K562 (cell line): Measurements from ENCODE around the gene RERE. TPM values are rescaled to one million over a fixed set of nuclear protein-coding genes. Genes with fewer than 3 reads are reported as not detected.

Source experiments
- CBFA2T2 ChIP-seq: fragments of 450-650 bp; conservative IDR thresholded peaks from 2 replicates; pipeline ENCODE4 v1.6.1; 2017; ENCODE audit warnings: mild to moderate bottlenecking
- CXXC5 ChIP-seq: fragments of 250-450 bp; sonication (Bioruptor Pico); IDR thresholded peaks from 2 replicates; pipeline ENCODE4 v1.8.0; 2022; ENCODE audit warnings: inconsistent platforms, mild to moderate bottlenecking, moderate library complexity
- DMBX1 ChIP-seq: fragments of 250-450 bp; sonication (Bioruptor Pico); IDR thresholded peaks from 2 replicates; pipeline ENCODE4 v1.8.0; 2022; ENCODE audit warnings: inconsistent platforms, mild to moderate bottlenecking, moderate library complexity, borderline replicate concordance
- GATA2 ChIP-seq: sonication (generic); formaldehyde crosslinking; IDR thresholded peaks from 2 replicates; pipeline ENCODE4 v1.4.0; 2020; ENCODE audit warnings: mild to moderate bottlenecking, missing genetic modification reagents
- HDAC3 ChIP-seq: fragments of 450-650 bp; IDR thresholded peaks from 2 replicates; pipeline ENCODE4 v1.6.1; 2018; ENCODE audit warnings: borderline replicate concordance, mild to moderate bottlenecking, moderate library complexity; ENCODE audit not compliant: partially characterized antibody
- KLF6 ChIP-seq: fragments of 250-450 bp; sonication (Bioruptor Pico); IDR thresholded peaks from 2 replicates; pipeline ENCODE4 v1.4.0; 2020; ENCODE audit warnings: mild to moderate bottlenecking, moderate library complexity, borderline replicate concordance
- LCOR ChIP-seq: sonication (generic); formaldehyde crosslinking; IDR thresholded peaks from 2 replicates; pipeline ENCODE4 v1.8.0; 2022; ENCODE audit warnings: mild to moderate bottlenecking, missing genetic modification reagents
- MECOM ChIP-seq: fragments of 250-450 bp; sonication (Bioruptor Pico); IDR thresholded peaks from 2 replicates; pipeline ENCODE4 v1.8.0; 2022; ENCODE audit warnings: inconsistent platforms
- MEIS2 ChIP-seq: fragments of 450-650 bp; IDR thresholded peaks from 2 replicates; pipeline ENCODE4 v1.6.1; 2014; ENCODE audit warnings: mild to moderate bottlenecking; ENCODE audit not compliant: partially characterized antibody
- NCOR1 ChIP-seq: fragments of 450-650 bp; IDR thresholded peaks from 2 replicates; pipeline ENCODE4 v1.6.1; 2016; ENCODE audit warnings: mild to moderate bottlenecking, moderate library complexity
- PHF20 ChIP-seq: fragments of 450-650 bp; IDR thresholded peaks from 2 replicates; pipeline ENCODE4 v1.6.1; 2018; ENCODE audit not compliant: partially characterized antibody
- PML ChIP-seq: IDR thresholded peaks from 2 replicates; pipeline ENCODE4 v1.6.1; 2012; ENCODE audit warnings: low read length, inconsistent platforms
- PRMT5 ChIP-seq: sonication (generic); formaldehyde crosslinking; IDR thresholded peaks from 2 replicates; pipeline ENCODE4 v1.5.0; 2020; ENCODE audit warnings: missing genetic modification reagents
- RAD21 ChIP-seq, 2 experiments: fragments of 250-450 bp in 1 of 2; fragments of 450-650 bp in 1 of 2; sonication (Bioruptor Pico) in 1 of 2; formaldehyde crosslinking in 1 of 2; IDR thresholded peaks in 1 of 2; conservative IDR thresholded peaks in 1 of 2; 2 replicates each; pipeline versions ENCODE4 v1.4.0 to v1.8.0; 2020 to 2022; ENCODE audit warnings: mild to moderate bottlenecking in 2 of 2, moderate library complexity in 1 of 2
- SMARCE1 ChIP-seq: fragments of 450-650 bp; IDR thresholded peaks from 2 replicates; pipeline ENCODE4 v1.7.1; 2016; ENCODE audit warnings: mild to moderate bottlenecking
- SREBF1 ChIP-seq: fragments of 150-350 bp; IDR thresholded peaks from 2 replicates; pipeline ENCODE4 v1.6.1; 2014; ENCODE audit warnings: antibody characterized with exemption, low read depth, low read length, borderline replicate concordance
- STAT5A ChIP-seq: IDR thresholded peaks from 2 replicates; pipeline ENCODE4 v1.6.1; 2012; ENCODE audit warnings: low read length, inconsistent platforms, borderline replicate concordance
- TCF3 ChIP-seq: sonication (generic); formaldehyde crosslinking; IDR thresholded peaks from 2 replicates; pipeline ENCODE4 v1.4.0; 2020; ENCODE audit warnings: mild to moderate bottlenecking, missing genetic modification reagents
- ZC3H8 ChIP-seq: fragments of 450-650 bp; IDR thresholded peaks from 2 replicates; pipeline ENCODE4 v1.6.1; 2017
- ZNF274 ChIP-seq: IDR thresholded peaks from 2 replicates; pipeline ENCODE4 v1.6.1; 2011; ENCODE audit warnings: low read depth, mild to moderate bottlenecking, low read length, moderate library complexity, borderline replicate concordance
- ZNF583 ChIP-seq: fragments of 250-450 bp; sonication (Bioruptor Pico); IDR thresholded peaks from 2 replicates; pipeline ENCODE4 v1.4.0; 2020
- polyA plus RNA-seq, 8 experiments: library from polyadenylated mRNA; depleted of rRNA in 4 of 8; stranded (reverse) in 5 of 8; unstranded in 3 of 8; fragments of >200 nt; fragmentation: Nextera tagmentation in 2 of 8; fragmentation: Illumina TruSeq in 1 of 8; extraction: Ambion mirVana in 2 of 8; extraction: Trizol in 1 of 8; gene quantifications; 2 replicates each; pipeline versions ENCODE4 v1.2.1 to v1.2.3, GENCODE V29; 2011 to 2014; ENCODE audit warnings: inconsistent platforms in 1 of 8, missing spikeins in 1 of 8
- total RNA-seq, 7 experiments: library from RNA; depleted of rRNA in 6 of 7; stranded (reverse); fragments of >200 nt in 6 of 7; fragmentation: Illumina TruSeq in 2 of 7; extraction: Trizol in 2 of 7; gene quantifications; 2 replicates each; pipeline versions ENCODE4 v1.2.1 to v1.2.3, GENCODE V29; 2011 to 2021; ENCODE audit warnings: low replicate concordance in 1 of 7
- TF ChIP-seq, protein P1 (sequence below): sonication (generic); formaldehyde crosslinking; IDR thresholded peaks from 2 replicates; pipeline ENCODE4 v1.8.1; 2023; ENCODE audit warnings: missing genetic modification reagents, mild to moderate bottlenecking, borderline replicate concordance
- TF ChIP-seq, protein P2 (sequence below): fragments of 250-450 bp; sonication (Bioruptor Pico); IDR thresholded peaks from 2 replicates; pipeline ENCODE4 v1.4.0; 2020; ENCODE audit warnings: mild to moderate bottlenecking, moderate library complexity

The RERE gene
- total and polyA plus RNA-seq, 9 of the 15 experiments (the other 6 are each of a cell fraction or from before 2014, with no cell fraction given): 3.0 to 51.5 (median 13.4) TPM

DNA sequence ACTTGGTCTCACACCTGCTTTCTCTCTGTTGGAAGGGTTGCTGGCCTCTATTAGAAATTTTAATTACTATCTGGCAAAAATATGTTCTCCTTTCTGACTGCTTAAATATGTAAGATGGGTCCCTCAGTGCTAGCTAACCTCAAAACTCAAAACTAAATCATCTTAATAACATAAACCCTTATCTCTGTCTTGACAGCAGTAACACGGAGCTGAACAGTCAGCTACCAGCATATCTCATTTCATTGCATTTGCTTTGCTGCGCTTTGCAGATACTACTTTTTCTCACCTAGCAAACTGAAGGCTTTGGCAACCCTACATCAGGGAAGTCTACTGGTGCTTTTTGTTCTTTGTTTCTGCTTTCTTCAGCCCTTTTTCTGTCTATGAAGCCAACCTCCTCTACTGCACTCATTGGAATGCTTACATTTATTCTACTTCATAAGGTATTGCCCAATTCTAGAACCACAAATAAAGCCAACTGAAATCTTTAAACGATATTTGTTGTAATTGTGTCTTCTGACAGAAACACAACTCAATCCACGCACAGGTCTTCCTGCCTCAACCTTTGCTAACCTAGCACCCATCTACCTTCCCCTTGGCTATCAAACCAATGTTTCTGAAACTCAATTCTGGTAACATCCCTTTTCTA lies 95.6 kb downstream of the RERE start (continued):
- TF ChIP-seq SMARCE1 (peak; percentile 15; the same call in 1 of the 2 replicates), MECOM (CRISPR knock-in tag) (peak; percentile 69; the same call in 1 of the 2 replicates), ZC3H8 (no peak), ZNF274 (no peak), CBFA2T2 (peak; percentile 75), STAT5A (peak; percentile 27; the same call in 1 of the 2 replicates), PRMT5 (no peak), PHF20 (no peak), LCOR (0 out of 2 replicates have a peak, but pooled peaks have one; percentile 25), SREBF1 (no peak), ZNF583 (CRISPR knock-in tag) (no peak), PML (0 out of 2 replicates have a peak, but pooled peaks have one; percentile 44), RAD21 (CRISPR knock-in tag; conservative IDR thresholded peaks at IDR 0.05 in 1 of 2, IDR thresholded peaks at IDR 0.05 in 1 of 2) (0 out of 4 replicates have a peak, but pooled peaks of 1 of the 2 experiments have one; percentile 10), KLF6 (CRISPR knock-in tag) (no peak), GATA2 (CRISPR knock-in tag) (peak; percentile 77), DMBX1 (CRISPR knock-in tag) (no peak), CXXC5 (no peak; the same call in 1 of the 2 replicates), HDAC3 (no peak), MEIS2 (peak; percentile 82), TCF3 (peak; percentile 83), NCOR1 (peak; percentile 68)
- TF ChIP-seq, protein P1, sequence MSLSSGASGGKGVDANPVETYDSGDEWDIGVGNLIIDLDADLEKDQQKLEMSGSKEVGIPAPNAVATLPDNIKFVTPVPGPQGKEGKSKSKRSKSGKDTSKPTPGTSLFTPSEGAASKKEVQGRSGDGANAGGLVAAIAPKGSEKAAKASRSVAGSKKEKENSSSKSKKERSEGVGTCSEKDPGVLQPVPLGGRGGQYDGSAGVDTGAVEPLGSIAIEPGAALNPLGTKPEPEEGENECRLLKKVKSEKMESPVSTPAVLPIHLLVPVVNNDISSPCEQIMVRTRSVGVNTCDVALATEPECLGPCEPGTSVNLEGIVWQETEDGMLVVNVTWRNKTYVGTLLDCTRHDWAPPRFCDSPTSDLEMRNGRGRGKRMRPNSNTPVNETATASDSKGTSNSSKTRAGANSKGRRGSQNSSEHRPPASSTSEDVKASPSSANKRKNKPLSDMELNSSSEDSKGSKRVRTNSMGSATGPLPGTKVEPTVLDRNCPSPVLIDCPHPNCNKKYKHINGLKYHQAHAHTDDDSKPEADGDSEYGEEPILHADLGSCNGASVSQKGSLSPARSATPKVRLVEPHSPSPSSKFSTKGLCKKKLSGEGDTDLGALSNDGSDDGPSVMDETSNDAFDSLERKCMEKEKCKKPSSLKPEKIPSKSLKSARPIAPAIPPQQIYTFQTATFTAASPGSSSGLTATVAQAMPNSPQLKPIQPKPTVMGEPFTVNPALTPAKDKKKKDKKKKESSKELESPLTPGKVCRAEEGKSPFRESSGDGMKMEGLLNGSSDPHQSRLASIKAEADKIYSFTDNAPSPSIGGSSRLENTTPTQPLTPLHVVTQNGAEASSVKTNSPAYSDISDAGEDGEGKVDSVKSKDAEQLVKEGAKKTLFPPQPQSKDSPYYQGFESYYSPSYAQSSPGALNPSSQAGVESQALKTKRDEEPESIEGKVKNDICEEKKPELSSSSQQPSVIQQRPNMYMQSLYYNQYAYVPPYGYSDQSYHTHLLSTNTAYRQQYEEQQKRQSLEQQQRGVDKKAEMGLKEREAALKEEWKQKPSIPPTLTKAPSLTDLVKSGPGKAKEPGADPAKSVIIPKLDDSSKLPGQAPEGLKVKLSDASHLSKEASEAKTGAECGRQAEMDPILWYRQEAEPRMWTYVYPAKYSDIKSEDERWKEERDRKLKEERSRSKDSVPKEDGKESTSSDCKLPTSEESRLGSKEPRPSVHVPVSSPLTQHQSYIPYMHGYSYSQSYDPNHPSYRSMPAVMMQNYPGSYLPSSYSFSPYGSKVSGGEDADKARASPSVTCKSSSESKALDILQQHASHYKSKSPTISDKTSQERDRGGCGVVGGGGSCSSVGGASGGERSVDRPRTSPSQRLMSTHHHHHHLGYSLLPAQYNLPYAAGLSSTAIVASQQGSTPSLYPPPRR (CRISPR knock-in tag): 0 out of 2 replicates have a peak, but pooled peaks have one; percentile 30
- TF ChIP-seq, protein P2, sequence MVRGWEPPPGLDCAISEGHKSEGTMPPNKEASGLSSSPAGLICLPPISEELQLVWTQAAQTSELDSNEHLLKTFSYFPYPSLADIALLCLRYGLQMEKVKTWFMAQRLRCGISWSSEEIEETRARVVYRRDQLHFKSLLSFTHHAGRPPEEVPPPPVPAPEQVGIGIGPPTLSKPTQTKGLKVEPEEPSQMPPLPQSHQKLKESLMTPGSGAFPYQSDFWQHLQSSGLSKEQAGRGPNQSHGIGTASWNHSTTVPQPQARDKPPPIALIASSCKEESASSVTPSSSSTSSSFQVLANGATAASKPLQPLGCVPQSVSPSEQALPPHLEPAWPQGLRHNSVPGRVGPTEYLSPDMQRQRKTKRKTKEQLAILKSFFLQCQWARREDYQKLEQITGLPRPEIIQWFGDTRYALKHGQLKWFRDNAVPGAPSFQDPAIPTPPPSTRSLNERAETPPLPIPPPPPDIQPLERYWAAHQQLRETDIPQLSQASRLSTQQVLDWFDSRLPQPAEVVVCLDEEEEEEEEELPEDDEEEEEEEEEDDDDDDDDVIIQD (CRISPR knock-in tag): no peak
